H9 (cell line): ENCODE measurements around the gene CCDC88A. TPM values are rescaled to one million over a fixed set of nuclear protein-coding genes. Genes with fewer than 3 reads are reported as not detected.

Experiments used
- DNase-seq: peaks from one replicate; pipeline ENCODE4 v3.0.0-alpha.2; 2017
- H2AFZ ChIP-seq: one replicate; pipeline ENCODE4 v1.6.1; 2013; ENCODE audit warnings: mild to moderate bottlenecking, low read length, control low read depth, moderate library complexity
- H2AK5ac ChIP-seq: 2 replicates; pipeline ENCODE4 v1.6.1; 2013; ENCODE audit warnings: low read length, control low read depth, mixed read lengths; ENCODE audit not compliant: insufficient read length
- H2BK120ac ChIP-seq: one replicate; pipeline ENCODE4 v1.6.1; 2013; ENCODE audit warnings: low read depth, mild to moderate bottlenecking, low read length, control low read depth, inconsistent platforms; ENCODE audit not compliant: poor library complexity, severe bottlenecking
- H2BK12ac ChIP-seq: 2 replicates; pipeline ENCODE4 v1.6.1; 2013; ENCODE audit warnings: low read length, control low read depth, mixed read lengths, low read depth; ENCODE audit not compliant: insufficient read length
- H2BK15ac ChIP-seq: 2 replicates; pipeline ENCODE4 v1.6.1; 2013; ENCODE audit warnings: low read depth, low read length, control low read depth
- H2BK20ac ChIP-seq: one replicate; pipeline ENCODE4 v1.6.1; 2013; ENCODE audit warnings: low read depth, mild to moderate bottlenecking, low read length, control low read depth, inconsistent platforms; ENCODE audit not compliant: poor library complexity, severe bottlenecking
- H2BK5ac ChIP-seq: 2 replicates; pipeline ENCODE4 v1.6.1; 2013; ENCODE audit warnings: low read length, control low read depth, mixed read lengths; ENCODE audit not compliant: insufficient read length
- H3K14ac ChIP-seq: 2 replicates; pipeline ENCODE4 v1.6.1; 2013; ENCODE audit warnings: low read length, control low read depth; ENCODE audit not compliant: insufficient read depth
- H3K18ac ChIP-seq: 2 replicates; pipeline ENCODE4 v1.6.1; 2013; ENCODE audit warnings: low read depth, mild to moderate bottlenecking, mixed read lengths, low read length, control low read depth; ENCODE audit not compliant: insufficient read length
- H3K23ac ChIP-seq: 2 replicates; pipeline ENCODE4 v1.6.1; 2013; ENCODE audit warnings: low read length, control low read depth, mixed read lengths, low read depth; ENCODE audit not compliant: insufficient read length
- H3K23me2 ChIP-seq: 2 replicates; pipeline ENCODE4 v1.6.1; 2013; ENCODE audit warnings: low read depth, mild to moderate bottlenecking, mixed read lengths, low read length, control low read depth; ENCODE audit not compliant: insufficient read length, poor library complexity, severe bottlenecking
- H3K27ac ChIP-seq: 2 replicates; pipeline ENCODE4 v1.5.1; 2013; ENCODE audit warnings: low read length, control low read depth, mixed read lengths, low read depth; ENCODE audit not compliant: insufficient read length
- H3K27me3 ChIP-seq: 2 replicates; pipeline ENCODE4 v1.6.1; 2013; ENCODE audit warnings: low read length, control low read depth, inconsistent platforms; ENCODE audit not compliant: insufficient read depth
- H3K4ac ChIP-seq: 2 replicates; pipeline ENCODE4 v1.6.1; 2013; ENCODE audit warnings: low read depth, mild to moderate bottlenecking, control low read depth, inconsistent platforms, low read length, moderate library complexity
- H3K4me1 ChIP-seq: 2 replicates; pipeline ENCODE4 v1.6.1; 2013; ENCODE audit warnings: low read length, control low read depth, inconsistent platforms; ENCODE audit not compliant: insufficient read depth
- H3K4me2 ChIP-seq: 2 replicates; pipeline ENCODE4 v1.6.1; 2013; ENCODE audit warnings: low read length, control low read depth, mixed read lengths; ENCODE audit not compliant: insufficient read length, insufficient read depth
- H3K56ac ChIP-seq: 2 replicates; pipeline ENCODE4 v1.6.1; 2013; ENCODE audit warnings: low read depth, mild to moderate bottlenecking, mixed read lengths, low read length, control low read depth; ENCODE audit not compliant: insufficient read length
- H3K79me1 ChIP-seq: 2 replicates; pipeline ENCODE4 v1.6.1; 2013; ENCODE audit warnings: low read depth, mild to moderate bottlenecking, moderate library complexity, low read length, control low read depth, inconsistent platforms; ENCODE audit not compliant: insufficient read depth, poor library complexity, severe bottlenecking
- H3K79me2 ChIP-seq: 2 replicates; pipeline ENCODE4 v1.6.1; 2013; ENCODE audit warnings: low read length, control low read depth, inconsistent platforms; ENCODE audit not compliant: insufficient read depth
- H3K9ac ChIP-seq: 2 replicates; pipeline ENCODE4 v1.6.1; 2013; ENCODE audit warnings: low read length, control low read depth, mixed read lengths; ENCODE audit not compliant: insufficient read length; ENCODE audit errors: extremely low read depth
- H3K9me3 ChIP-seq: one replicate; pipeline ENCODE4 v1.6.1; 2013; ENCODE audit warnings: low read depth, low read length, inconsistent platforms; ENCODE audit not compliant: control insufficient read depth
- H3T11ph ChIP-seq: one replicate; pipeline ENCODE4 v1.6.1; 2013; ENCODE audit warnings: mild to moderate bottlenecking, low read length, control low read depth, inconsistent platforms
- H4K20me1 ChIP-seq: one replicate; pipeline ENCODE4 v1.6.1; 2013; ENCODE audit not compliant: control insufficient read depth, insufficient read length, insufficient read depth
- H4K5ac ChIP-seq: 2 replicates; pipeline ENCODE4 v1.6.1; 2013; ENCODE audit warnings: low read depth, mild to moderate bottlenecking, mixed read lengths, low read length, control low read depth; ENCODE audit not compliant: insufficient read length
- H4K8ac ChIP-seq: replicated peaks from 2 replicates; pipeline ENCODE4 v1.6.1; 2013; ENCODE audit warnings: low read length, control low read depth, mixed read lengths, low read depth; ENCODE audit not compliant: insufficient read length
- H4K91ac ChIP-seq: 2 replicates; pipeline ENCODE4 v1.6.1; 2013; ENCODE audit warnings: low read depth, mild to moderate bottlenecking, moderate library complexity, mixed read lengths, low read length, control low read depth; ENCODE audit not compliant: insufficient read length
- H3K27ac Mint-ChIP-seq, 3 experiments: 2 replicates in 2 of 3; 3 replicates in 1 of 3; pipeline ENCODE4 v1.8.0; 2020 to 2021; ENCODE audit warnings: mixed read lengths in 3 of 3, mild to moderate bottlenecking in 1 of 3, moderate library complexity in 1 of 3
- H3K27me3 Mint-ChIP-seq: 2 replicates; pipeline ENCODE4 v1.8.0; 2021; ENCODE audit warnings: low read depth, mild to moderate bottlenecking, moderate library complexity, mixed read lengths
- H3K36me3 Mint-ChIP-seq, 3 experiments: 2 replicates in 2 of 3; 3 replicates in 1 of 3; pipeline ENCODE4 v1.8.0; 2020 to 2021; ENCODE audit warnings: low read depth in 3 of 3, mixed read lengths in 3 of 3; ENCODE audit not compliant: insufficient read depth in 1 of 3
- H3K4me1 Mint-ChIP-seq, 2 experiments: 2 replicates each; pipeline ENCODE4 v1.8.0; 2020; ENCODE audit warnings: mixed read lengths in 2 of 2
- H3K4me3 Mint-ChIP-seq, 2 experiments: 2 replicates in 1 of 2; 3 replicates in 1 of 2; pipeline ENCODE4 v1.8.0; 2020 to 2021; ENCODE audit warnings: mild to moderate bottlenecking in 2 of 2, mixed read lengths in 2 of 2, moderate library complexity in 1 of 2
- H3K9me3 Mint-ChIP-seq, 2 experiments: 2 replicates in 1 of 2; 3 replicates in 1 of 2; pipeline ENCODE4 v1.8.0; 2020; ENCODE audit warnings: mild to moderate bottlenecking in 2 of 2, mixed read lengths in 2 of 2, moderate library complexity in 1 of 2
- WGBS: extraction: QIAGEN DNeasy Blood & Tissue Kit; methylation state at CpG from one replicate; pipeline ENCODE4 v1.1.7; 2013; ENCODE audit warnings: missing lambda C conversion rate, low lambda C conversion rate, mixed read lengths; ENCODE audit not compliant: insufficient read length; ENCODE audit errors: extremely low coverage; 5-methylcytosine and 5-hydroxymethylcytosine counted together
- total RNA-seq: library from RNA; stranded (reverse); gene quantifications from 2 replicates; pipeline ENCODE4 v1.2.1, GENCODE V29; 2021
- TF ChIP-seq, protein P1 (sequence below): fragments of 200-600 bp; sonication (generic); conservative IDR thresholded peaks from 3 replicates; pipeline ENCODE4 v1.8.0; 2021; ENCODE audit warnings: antibody characterized with exemption, mild to moderate bottlenecking

The CCDC88A gene
- total RNA-seq, 1 experiment from 2014 or later: 91.8 TPM

DNA sequence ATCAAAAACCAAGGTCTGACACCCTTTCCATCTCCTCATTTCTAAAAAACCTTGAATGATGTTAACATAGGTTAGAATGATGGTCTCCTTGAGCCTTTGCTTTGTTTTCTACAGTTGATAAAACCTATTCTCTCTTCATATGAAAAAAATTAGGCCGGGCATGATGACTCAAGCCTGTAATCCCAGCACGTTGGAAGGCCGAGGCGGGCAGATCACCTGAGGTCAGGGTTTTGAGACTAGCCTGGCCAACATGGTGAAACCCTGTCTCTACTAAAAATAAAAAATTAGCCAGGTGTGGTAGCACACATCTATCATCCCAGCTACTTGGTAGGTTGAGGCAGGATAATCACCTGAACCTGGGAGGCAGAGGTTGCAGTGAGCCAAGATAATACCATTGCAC is 49.4 kb downstream of the CCDC88A start:
- Histone ChIP-seq H3K9me3 (no peaks in the 10 kb centered on the region), H3K79me1 (no peaks in the 10 kb centered on the region), H2BK20ac (no peak overlapping the region), H3K56ac (no peak overlapping the region), H3K14ac (no peak overlapping the region), H3K23ac (no peak overlapping the region), H4K20me1 (peaks cover 3% of the 10 kb centered on the region), H4K8ac (no peak overlapping the region), H3K79me2 (no peaks in the 10 kb centered on the region), H4K5ac (no peak overlapping the region), H3K9ac (no peak overlapping the region), H2AK5ac (no peak overlapping the region), H3K27ac (no peak overlapping the region), H3K4me1 (no peaks in the 10 kb centered on the region), H3K18ac (no peak overlapping the region), H2AFZ (no peak overlapping the region), H3K4ac (no peak overlapping the region), H2BK15ac (no peak overlapping the region), H3K23me2 (no peaks in the 10 kb centered on the region), H2BK5ac (no peak overlapping the region), H4K91ac (no peak overlapping the region), H2BK120ac (no peak overlapping the region), H3T11ph (no peak overlapping the region), H2BK12ac (no peak overlapping the region), H3K27me3 (no peaks in the 10 kb centered on the region), H3K4me2 (no peak overlapping the region)
- Mint-ChIP-seq H3K9me3 (no peaks in the 10 kb centered on the region), H3K4me1 (no peaks in the 10 kb centered on the region), H3K4me3 (no peak overlapping the region), H3K27me3 (no peaks in the 10 kb centered on the region), H3K36me3 (peaks cover 0 to 20% (median 0%) of the 10 kb centered on the region in 3 experiments; a peak in 4 of 7 replicates), H3K27ac (no peak overlapping the region)
- TF ChIP-seq, protein P1, sequence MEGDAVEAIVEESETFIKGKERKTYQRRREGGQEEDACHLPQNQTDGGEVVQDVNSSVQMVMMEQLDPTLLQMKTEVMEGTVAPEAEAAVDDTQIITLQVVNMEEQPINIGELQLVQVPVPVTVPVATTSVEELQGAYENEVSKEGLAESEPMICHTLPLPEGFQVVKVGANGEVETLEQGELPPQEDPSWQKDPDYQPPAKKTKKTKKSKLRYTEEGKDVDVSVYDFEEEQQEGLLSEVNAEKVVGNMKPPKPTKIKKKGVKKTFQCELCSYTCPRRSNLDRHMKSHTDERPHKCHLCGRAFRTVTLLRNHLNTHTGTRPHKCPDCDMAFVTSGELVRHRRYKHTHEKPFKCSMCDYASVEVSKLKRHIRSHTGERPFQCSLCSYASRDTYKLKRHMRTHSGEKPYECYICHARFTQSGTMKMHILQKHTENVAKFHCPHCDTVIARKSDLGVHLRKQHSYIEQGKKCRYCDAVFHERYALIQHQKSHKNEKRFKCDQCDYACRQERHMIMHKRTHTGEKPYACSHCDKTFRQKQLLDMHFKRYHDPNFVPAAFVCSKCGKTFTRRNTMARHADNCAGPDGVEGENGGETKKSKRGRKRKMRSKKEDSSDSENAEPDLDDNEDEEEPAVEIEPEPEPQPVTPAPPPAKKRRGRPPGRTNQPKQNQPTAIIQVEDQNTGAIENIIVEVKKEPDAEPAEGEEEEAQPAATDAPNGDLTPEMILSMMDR: no peak
- DNase-seq: no peak
- no CpG with 5 or more reads among the region's 4 CpGs for WGBS
